Endodermal cell (in vitro differentiated cells): ENCODE results near the gene RPS21. TPM values are rescaled to one million over a fixed set of nuclear protein-coding genes. Genes with fewer than 3 reads are reported as not detected.
A peak's percentile ranks its signal among the peaks of the same experiment; 100 is the strongest.

Source experiments
- DNase-seq: peaks from one replicate; pipeline ENCODE4 v3.0.0-alpha.2; 2017
- H3K27ac ChIP-seq: 2 replicates; pipeline ENCODE4 v1.5.1; 2013; ENCODE audit warnings: mild to moderate bottlenecking, low read depth, low read length, moderate library complexity
- H3K27me3 ChIP-seq: 2 replicates; pipeline ENCODE4 v1.6.1; 2013; ENCODE audit warnings: mild to moderate bottlenecking, low read length, moderate library complexity; ENCODE audit not compliant: insufficient read depth, control insufficient read depth, poor library complexity, severe bottlenecking
- H3K36me3 ChIP-seq: 2 replicates; pipeline ENCODE4 v1.7.0; 2013; ENCODE audit warnings: mild to moderate bottlenecking, low read length, moderate library complexity; ENCODE audit not compliant: control insufficient read depth, insufficient read depth
- H3K4me1 ChIP-seq: one replicate; pipeline ENCODE4 v1.7.0; 2013; ENCODE audit warnings: low read length; ENCODE audit not compliant: control insufficient read depth, insufficient read depth
- H3K4me3 ChIP-seq: 2 replicates; pipeline ENCODE4 v1.5.1; 2013; ENCODE audit warnings: mild to moderate bottlenecking, low read length, moderate library complexity
- H3K9ac ChIP-seq: 2 replicates; pipeline ENCODE4 v1.6.1; 2013; ENCODE audit warnings: mild to moderate bottlenecking, low read length, moderate library complexity; ENCODE audit not compliant: poor library complexity, severe bottlenecking; ENCODE audit errors: extremely low read depth
- H3K9me3 ChIP-seq: 2 replicates; pipeline ENCODE4 v1.6.1; 2013; ENCODE audit warnings: mild to moderate bottlenecking, low read length, moderate library complexity; ENCODE audit not compliant: control insufficient read depth
- H3K27ac Mint-ChIP-seq: 2 replicates; pipeline ENCODE4 v1.8.0; 2020; ENCODE audit warnings: mixed read lengths
- H3K27me3 Mint-ChIP-seq: 2 replicates; pipeline ENCODE4 v1.8.0; 2021; ENCODE audit warnings: mild to moderate bottlenecking, mixed read lengths; ENCODE audit not compliant: insufficient read depth
- H3K36me3 Mint-ChIP-seq: 2 replicates; pipeline ENCODE4 v1.8.0; 2020; ENCODE audit warnings: low read depth, mixed read lengths
- H3K4me1 Mint-ChIP-seq: 2 replicates; pipeline ENCODE4 v1.8.0; 2020; ENCODE audit warnings: mixed read lengths
- H3K4me3 Mint-ChIP-seq: 2 replicates; pipeline ENCODE4 v1.8.0; 2020; ENCODE audit warnings: mild to moderate bottlenecking, moderate library complexity, mixed read lengths
- H3K9me3 Mint-ChIP-seq: 2 replicates; pipeline ENCODE4 v1.8.0; 2020; ENCODE audit warnings: mild to moderate bottlenecking, mixed read lengths
- WGBS, 2 experiments: methylation state at CpG; one replicate each; pipeline versions ENCODE4 v1.1.5 to v1.1.7; 2013; ENCODE audit warnings: missing lambda C conversion rate in 2 of 2, mixed read lengths in 1 of 2; ENCODE audit not compliant: insufficient coverage in 1 of 2, insufficient read length in 1 of 2; 5-methylcytosine and 5-hydroxymethylcytosine counted together
- long read RNA-seq, 4 experiments: library from polyadenylated mRNA in 2 of 4; library from RNA in 1 of 4; library from capped mRNA in 1 of 4; stranded (forward) in 3 of 4; unstranded in 1 of 4; transcript quantifications; one replicate each; pipeline ENCODE4 v2.0.0, GENCODE V29; 2020 to 2021; ENCODE audit warnings: inconsistent platforms in 1 of 4
- polyA plus RNA-seq, 2 experiments: library from polyadenylated mRNA; stranded (reverse); fragments of 50-300 nt; gene quantifications; one replicate each; pipeline ENCODE4 v1.2.3, GENCODE V29; 2013
- total RNA-seq, 2 donors: library from RNA; stranded (reverse); fragmentation: NEBNext Ultra II Directional in 1 of 2; extraction: Animal tissue kit (Norgen Biotek cat#: 25700) in 1 of 2; gene quantifications; 2 replicates in 1 of 2; 3 replicates in 1 of 2; pipeline ENCODE4 v1.2.1, GENCODE V29; 2021
- TF ChIP-seq, protein P1 (sequence below): fragments of 200-600 bp; sonication (generic); conservative IDR thresholded peaks from 2 replicates; pipeline ENCODE4 v1.5.0; 2021; ENCODE audit warnings: antibody characterized with exemption, mild to moderate bottlenecking

The RPS21 gene
- total RNA-seq = 1,000 to 10,000 TPM; 1,288 to 1,382 TPM
- 1,213 TPM for polyA plus RNA-seq (2013, experiment 1 of 2)
- 1,212 TPM for polyA plus RNA-seq (2013, experiment 2 of 2)
- long read RNA-seq, experiment 1, transcript RPS21-205 (5 exons, 429 nt) = minor isoform, 9 of 618 reads
- long read RNA-seq, experiment 1, transcript RPS21-204 (4 exons, 418 nt) = minor isoform, 5 of 618 reads
- long read RNA-seq, experiment 1, transcript RPS21-201 (6 exons, 344 nt) = major isoform, 320 of 618 reads
- long read RNA-seq, experiment 1, partial matches to known transcripts = 245 of 618 reads
- long read RNA-seq, experiment 1, other reads (novel, unspliced or antisense) = 38 of 618 reads
- long read RNA-seq, experiment 2, transcript RPS21-205 (5 exons, 429 nt) = minor isoform, 5 of 107 reads
- long read RNA-seq, experiment 2, transcript RPS21-201 (6 exons, 344 nt) = major isoform, 99 of 107 reads
- long read RNA-seq, experiment 2, partial matches to known transcripts = 0 of 107 reads
- long read RNA-seq, experiment 2, other reads (novel, unspliced or antisense) = 3 of 107 reads
- long read RNA-seq, experiment 3, transcript RPS21-201 (6 exons, 344 nt) = major isoform, 121 of 139 reads
- long read RNA-seq, experiment 3, partial matches to known transcripts = 10 of 139 reads
- long read RNA-seq, experiment 3, other reads (novel, unspliced or antisense) = 6 of 139 reads
- long read RNA-seq, experiment 4, partial matches to known transcripts = 1 of 1 reads
- long read RNA-seq, experiment 4, other reads (novel, unspliced or antisense) = 0 of 1 reads

DNA sequence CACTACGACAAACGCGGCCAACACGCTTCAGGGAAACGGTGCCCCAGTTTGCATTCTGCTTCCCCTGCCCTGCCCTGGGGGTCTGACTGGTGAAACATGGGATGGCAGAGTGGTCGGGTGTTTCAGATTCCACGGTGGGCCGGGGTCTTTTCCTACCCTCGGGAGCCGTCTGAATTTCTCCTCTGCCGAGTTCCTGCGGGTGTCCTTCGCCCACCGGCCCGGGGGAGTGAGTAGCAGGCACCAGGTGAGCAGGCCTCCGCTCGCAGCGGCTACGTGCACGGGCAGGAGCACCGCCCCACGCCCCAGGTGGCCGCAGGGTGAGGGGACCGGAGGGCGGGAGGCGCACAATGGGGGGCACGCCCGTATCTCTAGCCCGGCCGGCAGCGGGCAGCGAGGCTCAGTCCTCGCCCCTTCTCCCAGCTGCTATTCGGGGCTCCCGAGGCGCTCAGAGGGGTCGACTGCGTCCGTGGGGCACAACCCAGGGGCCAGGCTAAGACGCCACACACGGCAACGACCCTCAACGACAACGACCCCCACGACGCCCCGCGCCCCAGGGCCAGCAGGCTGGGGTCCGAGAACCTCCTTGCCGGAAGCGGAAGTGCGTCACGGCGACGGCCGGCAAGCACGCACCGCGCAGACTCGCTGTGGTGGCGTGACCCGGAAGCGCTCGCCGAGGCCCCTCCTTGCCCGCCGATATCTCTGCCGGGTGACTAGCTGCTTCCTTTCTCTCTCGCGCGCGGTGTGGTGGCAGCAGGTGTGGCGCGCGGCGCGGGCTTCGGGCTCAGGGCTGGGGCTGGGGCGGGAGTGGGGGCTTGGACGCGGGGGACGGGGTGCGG lies at the start of gene RPS21:
RPS21 (plus strand) TSS at position 721 of the 836 bp plus-strand sequence. CDS start 236 bp downstream, outside the sequence.
- peaks cover 22% of the 10 kb centered on the region for H3K4me1 Mint-ChIP-seq
- H3K27me3 Mint-ChIP-seq = no peaks in the 10 kb centered on the region
- Histone ChIP-seq H3K27me3 (no peaks in the 10 kb centered on the region), H3K4me1 (no peaks in the 10 kb centered on the region), H3K36me3 (peaks cover 42% of the 10 kb centered on the region), H3K9me3 (no peaks in the 10 kb centered on the region), H3K4me3 (peak within 1 kb of the TSS; percentile 100), H3K27ac (peak within 1 kb of the TSS; percentile 5), H3K9ac (peak within 1 kb of the TSS; percentile 91)
- H3K36me3 Mint-ChIP-seq = peaks cover 42% of the 10 kb centered on the region
- 0 to 1% methylated on average over 46 to 83 of the region's 83 CpGs for WGBS, 2 experiments
- peak; percentile 96 for DNase-seq
- H3K9me3 Mint-ChIP-seq = peaks cover 5% of the 10 kb centered on the region
- H3K4me3 Mint-ChIP-seq = peak within 1 kb of the TSS; percentile 94
- peak within 1 kb of the TSS; percentile 92 for H3K27ac Mint-ChIP-seq
- TF ChIP-seq, protein P1, sequence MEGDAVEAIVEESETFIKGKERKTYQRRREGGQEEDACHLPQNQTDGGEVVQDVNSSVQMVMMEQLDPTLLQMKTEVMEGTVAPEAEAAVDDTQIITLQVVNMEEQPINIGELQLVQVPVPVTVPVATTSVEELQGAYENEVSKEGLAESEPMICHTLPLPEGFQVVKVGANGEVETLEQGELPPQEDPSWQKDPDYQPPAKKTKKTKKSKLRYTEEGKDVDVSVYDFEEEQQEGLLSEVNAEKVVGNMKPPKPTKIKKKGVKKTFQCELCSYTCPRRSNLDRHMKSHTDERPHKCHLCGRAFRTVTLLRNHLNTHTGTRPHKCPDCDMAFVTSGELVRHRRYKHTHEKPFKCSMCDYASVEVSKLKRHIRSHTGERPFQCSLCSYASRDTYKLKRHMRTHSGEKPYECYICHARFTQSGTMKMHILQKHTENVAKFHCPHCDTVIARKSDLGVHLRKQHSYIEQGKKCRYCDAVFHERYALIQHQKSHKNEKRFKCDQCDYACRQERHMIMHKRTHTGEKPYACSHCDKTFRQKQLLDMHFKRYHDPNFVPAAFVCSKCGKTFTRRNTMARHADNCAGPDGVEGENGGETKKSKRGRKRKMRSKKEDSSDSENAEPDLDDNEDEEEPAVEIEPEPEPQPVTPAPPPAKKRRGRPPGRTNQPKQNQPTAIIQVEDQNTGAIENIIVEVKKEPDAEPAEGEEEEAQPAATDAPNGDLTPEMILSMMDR = no peak

DNA sequence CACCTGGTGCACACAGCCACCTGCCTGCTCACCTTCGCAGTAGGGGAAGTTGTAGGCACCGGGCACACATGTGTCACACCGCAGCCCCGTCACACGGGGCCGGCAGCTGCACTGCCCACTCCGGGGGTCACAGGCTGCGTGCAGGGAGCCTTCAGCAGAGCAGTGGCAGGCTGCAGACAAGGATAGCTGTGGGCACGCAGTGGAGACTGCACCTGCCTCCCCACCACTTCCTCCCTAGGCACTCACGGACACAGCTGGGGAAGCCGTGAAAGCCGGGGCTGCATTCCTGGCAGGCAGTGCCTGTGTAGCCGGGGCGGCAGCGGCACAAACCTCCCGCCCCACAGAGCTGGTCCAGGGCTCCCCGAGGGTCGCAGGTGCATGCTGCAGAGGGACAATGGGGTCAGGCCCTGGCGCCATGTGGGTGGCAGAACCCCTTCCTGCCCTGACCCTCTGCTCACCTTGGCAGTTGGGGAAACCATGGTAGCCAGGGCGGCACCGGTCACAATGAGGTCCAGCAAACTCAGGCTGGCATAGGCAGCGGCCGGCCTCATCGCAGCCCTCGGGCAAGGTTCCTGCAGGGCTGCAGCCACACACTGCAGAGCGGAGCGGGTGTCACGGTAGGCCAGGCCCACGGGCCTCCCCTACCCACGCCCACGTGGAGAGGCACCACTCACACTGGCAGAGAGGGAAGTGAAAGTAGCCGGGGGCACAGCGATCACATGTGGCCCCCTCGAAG lies 49.2 kb upstream of the RPS21 start:
- no peak overlapping the region for H3K4me3 ChIP-seq
- no peaks in the 10 kb centered on the region for H3K27me3 ChIP-seq
- no peak overlapping the region for H3K27ac Mint-ChIP-seq
- H3K4me1 ChIP-seq = no peaks in the 10 kb centered on the region
- WGBS, 2 experiments = 95 to 98% methylated on average over 27 to 34 of the region's 34 CpGs
- H3K9ac ChIP-seq = no peak overlapping the region
- H3K9me3 Mint-ChIP-seq = no peaks in the 10 kb centered on the region
- no peak overlapping the region for H3K4me3 Mint-ChIP-seq
- no peaks in the 10 kb centered on the region for H3K27me3 Mint-ChIP-seq
- H3K36me3 Mint-ChIP-seq = peaks cover 40% of the 10 kb centered on the region
- H3K9me3 ChIP-seq = no peaks in the 10 kb centered on the region
- TF ChIP-seq, protein P1 = no peak
- H3K27ac ChIP-seq = no peak overlapping the region
- H3K4me1 Mint-ChIP-seq = no peaks in the 10 kb centered on the region
- DNase-seq = no peak
- H3K36me3 ChIP-seq = peaks cover 62% of the 10 kb centered on the region

DNA sequence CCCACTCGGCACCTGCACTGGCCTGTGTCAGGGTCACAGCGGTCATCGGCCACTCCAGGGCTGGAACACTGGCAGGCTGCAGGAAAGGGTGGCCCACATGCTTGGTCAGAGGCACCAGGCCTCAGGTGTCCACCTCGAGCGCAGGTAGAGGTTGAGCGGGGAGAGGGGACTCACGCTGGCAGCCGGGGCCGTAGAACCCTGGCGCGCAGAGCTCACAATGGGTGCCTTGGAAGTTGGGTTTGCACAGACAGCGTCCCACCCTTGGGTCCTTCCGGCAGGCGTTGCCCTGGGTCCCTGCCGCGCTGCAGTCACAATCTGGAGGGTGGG lies 48.6 kb upstream of the RPS21 start:
- Histone ChIP-seq H3K36me3 (peaks cover 67% of the 10 kb centered on the region), H3K27me3 (no peaks in the 10 kb centered on the region), H3K4me3 (no peak overlapping the region), H3K4me1 (no peaks in the 10 kb centered on the region), H3K9ac (no peak overlapping the region), H3K9me3 (no peaks in the 10 kb centered on the region), H3K27ac (no peak overlapping the region)
- no peak for DNase-seq
- Mint-ChIP-seq H3K27ac (no peak overlapping the region), H3K27me3 (no peaks in the 10 kb centered on the region), H3K9me3 (no peaks in the 10 kb centered on the region), H3K36me3 (peaks cover 45% of the 10 kb centered on the region), H3K4me1 (no peaks in the 10 kb centered on the region), H3K4me3 (no peak overlapping the region)
- 95 to 98% methylated on average over 11 to 16 of the region's 16 CpGs for WGBS, 2 experiments
- TF ChIP-seq, protein P1 = no peak
